SIG-M5 treated with dmso at 0.1 percent for 504 hours (cell line): ENCODE measurements around the gene HMCES.
"Not testable (repeated sequence)": the region's sequence is repeated elsewhere in the genome, so short reads cannot be mapped to it uniquely, and the experiment has no call there.

Source experiments
- DNase-seq: peaks from one replicate; lab custom pipeline; 2025; ENCODE audit not compliant: unreplicated experiment; lab: John Stamatoyannopoulos, UW

HMCES gene

DNA sequence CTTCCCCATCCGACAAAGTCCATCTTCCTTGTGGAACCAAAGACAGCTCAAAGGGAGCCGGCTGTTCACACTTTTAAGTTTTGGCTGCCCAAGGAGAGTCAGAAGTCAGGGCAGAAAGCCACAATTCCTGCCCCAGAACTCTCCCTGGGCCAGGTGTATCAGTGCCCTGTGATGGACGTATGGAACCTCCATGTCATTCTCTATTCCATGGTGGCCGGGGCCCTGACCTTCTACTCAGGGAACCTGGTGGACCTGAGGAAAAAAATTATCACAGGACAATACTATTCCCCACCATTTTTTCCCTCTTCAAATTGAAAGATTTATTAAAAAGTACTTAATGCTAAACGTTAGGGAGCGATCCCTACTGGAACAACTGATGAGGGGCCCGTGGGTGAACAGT is 66.6 kb downstream of the HMCES start:
- no peak for DNase-seq

DNA sequence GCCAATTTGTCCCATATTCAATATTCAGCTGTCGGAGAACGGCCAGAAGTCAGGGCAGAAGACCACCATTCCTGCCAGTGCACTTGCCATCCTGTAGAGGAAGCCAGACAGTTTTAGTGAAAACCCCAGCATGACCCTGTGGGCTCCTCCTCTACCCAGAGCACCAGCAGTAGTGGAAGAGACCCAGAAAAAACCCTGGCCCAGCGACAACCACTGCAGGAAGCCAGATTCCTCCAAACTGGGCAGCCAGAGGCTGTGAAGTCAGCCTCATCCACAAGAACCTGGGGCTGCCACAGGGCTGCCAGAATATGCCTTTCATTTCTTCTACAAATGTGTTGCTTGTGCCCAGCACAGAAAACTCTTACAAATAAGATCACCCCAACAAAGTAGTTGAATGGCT is 67.3 kb downstream of the HMCES start:
- DNase-seq: no peak

DNA sequence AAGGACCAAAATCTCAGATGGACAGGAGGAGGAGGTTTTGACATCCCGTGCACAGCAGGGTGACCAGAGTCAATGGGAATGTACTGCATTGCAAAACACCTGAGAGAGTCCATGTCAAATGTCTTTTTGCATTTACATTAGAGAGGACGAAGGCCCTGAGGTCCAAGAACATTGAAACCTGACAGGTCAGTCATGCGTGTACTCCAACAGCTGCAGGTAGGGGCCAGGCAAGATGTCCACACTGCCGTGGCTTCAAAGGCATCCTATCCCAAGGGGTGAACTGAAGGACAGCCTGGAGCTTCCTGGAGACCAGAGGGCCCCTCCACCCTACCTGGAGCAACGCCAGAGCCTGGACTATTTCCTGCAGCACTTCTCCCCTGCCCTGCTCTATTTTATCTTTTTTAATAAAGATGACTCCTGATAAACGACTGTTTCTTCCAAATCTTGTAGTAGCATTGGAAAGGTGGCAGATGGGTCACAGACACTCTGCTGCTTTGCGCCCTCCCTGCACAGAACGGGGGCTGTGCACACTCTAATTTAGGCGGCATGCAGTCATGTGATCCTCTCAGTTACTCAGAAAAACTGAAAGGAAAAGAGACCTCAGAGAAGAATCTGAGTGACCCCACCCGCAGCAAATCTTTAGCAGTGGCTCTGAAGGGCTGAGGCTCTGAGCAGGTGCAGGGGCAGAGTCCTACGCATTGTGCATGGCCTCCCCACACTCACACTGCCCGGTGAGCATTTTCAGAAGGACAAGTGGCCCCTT is 68.2 kb downstream of the HMCES start:
- no peak for DNase-seq

DNA sequence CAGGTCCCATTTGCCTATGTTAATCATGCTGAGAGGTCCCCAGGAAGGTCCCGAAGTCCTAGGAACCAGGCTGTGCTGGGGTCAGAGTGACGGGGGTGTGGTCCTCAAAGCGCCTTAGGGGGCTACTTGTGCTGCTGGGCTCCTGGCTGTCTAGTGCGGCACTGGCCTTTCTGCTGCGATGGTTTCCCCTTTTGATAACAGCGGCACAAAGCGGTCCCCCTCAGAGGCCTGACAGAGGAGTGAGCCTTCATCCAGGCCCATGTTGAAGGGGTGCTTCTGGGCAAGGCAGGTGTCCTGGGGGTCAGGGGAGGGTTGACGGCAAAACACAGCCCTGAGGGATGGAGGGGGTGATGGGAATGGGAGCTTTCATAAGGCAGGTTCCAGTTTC is 68.8 kb downstream of the HMCES start:
- no peak for DNase-seq

DNA sequence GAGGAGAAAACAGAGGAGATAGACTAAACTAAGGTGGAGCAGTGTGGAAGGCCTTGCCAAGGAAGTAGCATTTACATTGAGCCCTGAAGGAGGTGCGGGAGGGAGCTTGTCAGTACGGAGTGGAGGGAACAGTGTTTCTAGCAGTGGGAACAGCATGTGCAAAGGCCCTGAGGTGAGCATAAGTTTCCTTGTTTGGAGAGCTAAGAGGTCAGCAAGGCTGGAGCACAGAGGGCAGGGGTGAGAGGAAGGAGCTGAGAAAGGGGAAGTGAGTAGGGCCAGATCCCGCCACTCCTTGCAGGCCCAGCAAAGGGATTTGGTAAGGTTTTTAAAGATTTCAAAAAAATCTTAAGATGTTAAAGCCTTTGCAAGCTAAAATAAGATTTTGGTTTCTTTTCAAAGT is 70.1 kb downstream of the HMCES start:
- DNase-seq: no peak

DNA sequence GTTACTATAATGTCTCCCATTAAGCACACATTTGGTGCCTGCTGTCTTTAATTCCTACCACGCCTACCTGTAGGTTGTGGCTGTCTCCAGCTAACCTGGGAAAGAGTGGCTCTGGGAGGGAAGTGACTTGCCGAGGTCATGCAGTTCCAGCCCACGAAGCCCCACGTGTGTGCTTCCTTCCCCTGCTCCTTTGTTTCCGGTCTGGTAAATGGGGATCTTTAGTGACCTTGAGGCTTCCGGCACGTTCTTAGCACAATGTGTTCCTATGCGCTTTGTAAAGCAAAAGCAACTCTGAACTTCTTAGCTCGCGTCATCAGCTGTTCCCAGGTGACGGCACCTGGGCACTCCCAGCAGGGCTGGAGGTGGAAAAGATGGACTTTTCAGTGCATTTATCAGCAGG is 70.5 kb downstream of the HMCES start:
- not testable (repeated sequence) for DNase-seq

DNA sequence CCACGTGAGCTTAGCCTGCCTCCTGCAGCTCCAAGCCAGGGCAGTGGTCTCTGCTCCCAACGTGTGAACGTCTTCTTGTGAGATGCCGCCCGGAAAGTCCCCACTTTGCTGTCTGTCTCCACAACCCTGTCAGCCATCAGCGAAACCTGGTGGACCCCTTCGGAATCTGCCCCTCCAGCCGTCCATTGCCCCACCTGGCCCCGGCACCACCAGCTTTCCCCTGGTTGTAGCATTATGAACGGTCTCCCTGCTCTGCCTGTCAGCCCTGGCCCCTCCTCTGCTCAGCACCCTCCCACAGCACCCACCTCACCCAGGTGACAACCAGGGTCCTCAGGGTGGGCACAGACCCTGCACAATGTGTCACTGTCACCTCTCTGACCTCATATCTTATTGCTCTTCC is 71.1 kb downstream of the HMCES start:
- DNase-seq: no peak

DNA sequence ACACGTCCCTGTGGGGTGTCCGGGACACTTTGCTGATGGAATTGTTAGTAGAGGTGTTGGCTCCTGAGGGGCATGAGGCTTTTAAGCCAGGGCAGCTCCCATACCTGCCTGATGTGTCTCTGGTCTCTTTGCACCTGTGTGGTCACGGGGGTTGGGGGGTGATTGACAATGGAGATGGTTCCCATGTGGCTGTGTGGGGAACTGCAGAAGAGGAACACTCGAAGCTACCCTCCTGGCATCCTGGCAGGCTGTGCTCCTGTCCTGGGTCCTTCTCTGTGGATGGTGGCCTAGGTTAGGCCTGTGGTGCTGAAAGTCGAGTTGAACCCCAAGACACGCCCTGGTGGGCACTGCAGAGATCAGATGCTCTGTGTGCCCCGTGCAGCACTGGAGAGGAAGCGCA is 73.4 kb downstream of the HMCES start:
- DNase-seq: no peak

DNA sequence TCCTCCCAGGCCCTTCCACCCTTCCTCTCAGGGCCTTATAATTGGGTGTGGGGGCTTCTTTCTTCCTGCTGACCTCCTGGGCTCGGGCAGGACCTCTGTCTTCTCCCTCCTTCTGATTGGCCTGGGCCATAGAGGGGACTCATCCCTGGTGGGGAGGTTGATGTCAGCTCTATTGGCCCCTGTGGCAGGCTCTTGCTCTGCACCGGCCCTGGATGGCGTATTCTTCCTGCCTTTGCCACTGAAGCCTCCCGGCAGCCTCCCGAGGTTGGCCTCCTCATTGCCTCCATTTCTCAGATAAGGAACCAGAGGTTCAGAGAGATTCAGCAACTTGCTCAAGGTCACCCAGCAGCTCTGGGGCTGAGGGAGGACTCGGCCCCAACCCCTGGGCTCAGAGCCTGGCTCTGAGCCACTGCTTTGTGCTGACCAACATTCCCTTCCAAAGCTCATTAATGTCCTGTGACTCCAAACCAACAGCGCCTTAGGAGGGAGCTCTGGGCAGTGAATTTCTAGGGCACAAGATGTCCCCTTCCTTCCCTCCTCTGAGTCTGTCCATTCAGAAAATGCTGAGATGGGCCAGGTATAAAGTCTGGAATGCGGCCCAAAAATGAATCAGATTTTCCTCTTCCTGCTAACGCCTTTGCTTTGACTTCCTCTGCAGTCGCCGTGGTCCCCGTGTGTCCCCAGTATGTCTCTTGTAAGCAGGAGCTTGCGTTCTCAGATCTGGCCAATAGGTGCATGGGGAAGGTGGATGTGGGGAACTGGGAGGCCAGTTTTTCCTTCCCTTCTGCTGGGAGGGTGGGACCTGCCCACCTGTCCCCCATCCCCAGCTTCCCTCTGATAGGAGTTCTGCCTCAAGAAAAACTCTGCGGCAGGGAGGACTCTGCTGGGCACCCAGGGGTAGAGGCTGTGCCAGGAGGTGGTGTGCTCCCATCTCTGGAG is 74.2 kb downstream of the HMCES start:
- no peak for DNase-seq

DNA sequence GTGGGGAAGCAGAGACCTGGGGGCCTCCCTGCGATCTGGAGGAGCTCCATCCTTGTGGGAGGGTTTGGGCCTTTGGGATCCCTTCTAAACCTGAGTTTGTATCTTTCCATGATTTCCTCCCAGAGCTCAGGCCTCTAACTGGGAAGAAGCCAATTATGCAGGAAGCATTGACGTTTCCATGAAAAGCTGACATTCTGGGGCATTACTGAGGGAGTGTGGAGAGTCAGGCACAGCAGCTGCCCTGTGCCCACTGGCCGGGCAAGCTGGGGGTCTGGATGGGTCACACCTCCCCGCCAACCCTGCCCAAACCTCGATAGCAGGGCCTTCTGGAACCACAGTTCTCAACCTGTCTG is 74.9 kb downstream of the HMCES start:
- no peak for DNase-seq
